H9 (cell line): ENCODE measurements around the gene CD7. TPM values are rescaled to one million over a fixed set of nuclear protein-coding genes. Genes with fewer than 3 reads are reported as not detected.

Source experiments
- DNase-seq: peaks from one replicate; pipeline ENCODE4 v3.0.0-alpha.2; 2017
- H2AFZ ChIP-seq: one replicate; pipeline ENCODE4 v1.6.1; 2013; ENCODE audit warnings: mild to moderate bottlenecking, low read length, control low read depth, moderate library complexity
- H2AK5ac ChIP-seq: 2 replicates; pipeline ENCODE4 v1.6.1; 2013; ENCODE audit warnings: low read length, control low read depth, mixed read lengths; ENCODE audit not compliant: insufficient read length
- H2BK120ac ChIP-seq: one replicate; pipeline ENCODE4 v1.6.1; 2013; ENCODE audit warnings: low read depth, mild to moderate bottlenecking, low read length, control low read depth, inconsistent platforms; ENCODE audit not compliant: poor library complexity, severe bottlenecking
- H2BK12ac ChIP-seq: 2 replicates; pipeline ENCODE4 v1.6.1; 2013; ENCODE audit warnings: low read length, control low read depth, mixed read lengths, low read depth; ENCODE audit not compliant: insufficient read length
- H2BK15ac ChIP-seq: 2 replicates; pipeline ENCODE4 v1.6.1; 2013; ENCODE audit warnings: low read depth, low read length, control low read depth
- H2BK20ac ChIP-seq: one replicate; pipeline ENCODE4 v1.6.1; 2013; ENCODE audit warnings: low read depth, mild to moderate bottlenecking, low read length, control low read depth, inconsistent platforms; ENCODE audit not compliant: poor library complexity, severe bottlenecking
- H2BK5ac ChIP-seq: 2 replicates; pipeline ENCODE4 v1.6.1; 2013; ENCODE audit warnings: low read length, control low read depth, mixed read lengths; ENCODE audit not compliant: insufficient read length
- H3K14ac ChIP-seq: 2 replicates; pipeline ENCODE4 v1.6.1; 2013; ENCODE audit warnings: low read length, control low read depth; ENCODE audit not compliant: insufficient read depth
- H3K18ac ChIP-seq: 2 replicates; pipeline ENCODE4 v1.6.1; 2013; ENCODE audit warnings: low read depth, mild to moderate bottlenecking, mixed read lengths, low read length, control low read depth; ENCODE audit not compliant: insufficient read length
- H3K23ac ChIP-seq: 2 replicates; pipeline ENCODE4 v1.6.1; 2013; ENCODE audit warnings: low read length, control low read depth, mixed read lengths, low read depth; ENCODE audit not compliant: insufficient read length
- H3K23me2 ChIP-seq: 2 replicates; pipeline ENCODE4 v1.6.1; 2013; ENCODE audit warnings: low read depth, mild to moderate bottlenecking, mixed read lengths, low read length, control low read depth; ENCODE audit not compliant: insufficient read length, poor library complexity, severe bottlenecking
- H3K27ac ChIP-seq: 2 replicates; pipeline ENCODE4 v1.5.1; 2013; ENCODE audit warnings: low read length, control low read depth, mixed read lengths, low read depth; ENCODE audit not compliant: insufficient read length
- H3K27me3 ChIP-seq: 2 replicates; pipeline ENCODE4 v1.6.1; 2013; ENCODE audit warnings: low read length, control low read depth, inconsistent platforms; ENCODE audit not compliant: insufficient read depth
- H3K4ac ChIP-seq: 2 replicates; pipeline ENCODE4 v1.6.1; 2013; ENCODE audit warnings: low read depth, mild to moderate bottlenecking, control low read depth, inconsistent platforms, low read length, moderate library complexity
- H3K4me1 ChIP-seq: 2 replicates; pipeline ENCODE4 v1.6.1; 2013; ENCODE audit warnings: low read length, control low read depth, inconsistent platforms; ENCODE audit not compliant: insufficient read depth
- H3K4me2 ChIP-seq: 2 replicates; pipeline ENCODE4 v1.6.1; 2013; ENCODE audit warnings: low read length, control low read depth, mixed read lengths; ENCODE audit not compliant: insufficient read length, insufficient read depth
- H3K56ac ChIP-seq: 2 replicates; pipeline ENCODE4 v1.6.1; 2013; ENCODE audit warnings: low read depth, mild to moderate bottlenecking, mixed read lengths, low read length, control low read depth; ENCODE audit not compliant: insufficient read length
- H3K79me1 ChIP-seq: 2 replicates; pipeline ENCODE4 v1.6.1; 2013; ENCODE audit warnings: low read depth, mild to moderate bottlenecking, moderate library complexity, low read length, control low read depth, inconsistent platforms; ENCODE audit not compliant: insufficient read depth, poor library complexity, severe bottlenecking
- H3K79me2 ChIP-seq: 2 replicates; pipeline ENCODE4 v1.6.1; 2013; ENCODE audit warnings: low read length, control low read depth, inconsistent platforms; ENCODE audit not compliant: insufficient read depth
- H3K9ac ChIP-seq: 2 replicates; pipeline ENCODE4 v1.6.1; 2013; ENCODE audit warnings: low read length, control low read depth, mixed read lengths; ENCODE audit not compliant: insufficient read length; ENCODE audit errors: extremely low read depth
- H3K9me3 ChIP-seq: one replicate; pipeline ENCODE4 v1.6.1; 2013; ENCODE audit warnings: low read depth, low read length, inconsistent platforms; ENCODE audit not compliant: control insufficient read depth
- H3T11ph ChIP-seq: one replicate; pipeline ENCODE4 v1.6.1; 2013; ENCODE audit warnings: mild to moderate bottlenecking, low read length, control low read depth, inconsistent platforms
- H4K20me1 ChIP-seq: one replicate; pipeline ENCODE4 v1.6.1; 2013; ENCODE audit not compliant: control insufficient read depth, insufficient read length, insufficient read depth
- H4K5ac ChIP-seq: 2 replicates; pipeline ENCODE4 v1.6.1; 2013; ENCODE audit warnings: low read depth, mild to moderate bottlenecking, mixed read lengths, low read length, control low read depth; ENCODE audit not compliant: insufficient read length
- H4K8ac ChIP-seq: replicated peaks from 2 replicates; pipeline ENCODE4 v1.6.1; 2013; ENCODE audit warnings: low read length, control low read depth, mixed read lengths, low read depth; ENCODE audit not compliant: insufficient read length
- H4K91ac ChIP-seq: 2 replicates; pipeline ENCODE4 v1.6.1; 2013; ENCODE audit warnings: low read depth, mild to moderate bottlenecking, moderate library complexity, mixed read lengths, low read length, control low read depth; ENCODE audit not compliant: insufficient read length
- H3K27ac Mint-ChIP-seq, 3 experiments: 2 replicates in 2 of 3; 3 replicates in 1 of 3; pipeline ENCODE4 v1.8.0; 2020 to 2021; ENCODE audit warnings: mixed read lengths in 3 of 3, mild to moderate bottlenecking in 1 of 3, moderate library complexity in 1 of 3
- H3K27me3 Mint-ChIP-seq: 2 replicates; pipeline ENCODE4 v1.8.0; 2021; ENCODE audit warnings: low read depth, mild to moderate bottlenecking, moderate library complexity, mixed read lengths
- H3K36me3 Mint-ChIP-seq, 3 experiments: 2 replicates in 2 of 3; 3 replicates in 1 of 3; pipeline ENCODE4 v1.8.0; 2020 to 2021; ENCODE audit warnings: low read depth in 3 of 3, mixed read lengths in 3 of 3; ENCODE audit not compliant: insufficient read depth in 1 of 3
- H3K4me1 Mint-ChIP-seq, 2 experiments: 2 replicates each; pipeline ENCODE4 v1.8.0; 2020; ENCODE audit warnings: mixed read lengths in 2 of 2
- H3K4me3 Mint-ChIP-seq, 2 experiments: 2 replicates in 1 of 2; 3 replicates in 1 of 2; pipeline ENCODE4 v1.8.0; 2020 to 2021; ENCODE audit warnings: mild to moderate bottlenecking in 2 of 2, mixed read lengths in 2 of 2, moderate library complexity in 1 of 2
- H3K9me3 Mint-ChIP-seq, 2 experiments: 2 replicates in 1 of 2; 3 replicates in 1 of 2; pipeline ENCODE4 v1.8.0; 2020; ENCODE audit warnings: mild to moderate bottlenecking in 2 of 2, mixed read lengths in 2 of 2, moderate library complexity in 1 of 2
- WGBS: extraction: QIAGEN DNeasy Blood & Tissue Kit; methylation state at CpG from one replicate; pipeline ENCODE4 v1.1.7; 2013; ENCODE audit warnings: missing lambda C conversion rate, low lambda C conversion rate, mixed read lengths; ENCODE audit not compliant: insufficient read length; ENCODE audit errors: extremely low coverage; 5-methylcytosine and 5-hydroxymethylcytosine counted together
- total RNA-seq: library from RNA; stranded (reverse); gene quantifications from 2 replicates; pipeline ENCODE4 v1.2.1, GENCODE V29; 2021
- TF ChIP-seq, protein P1 (sequence below): fragments of 200-600 bp; sonication (generic); conservative IDR thresholded peaks from 3 replicates; pipeline ENCODE4 v1.8.0; 2021; ENCODE audit warnings: antibody characterized with exemption, mild to moderate bottlenecking

The CD7 gene
- total RNA-seq, 1 experiment from 2014 or later = 0.35 TPM

DNA sequence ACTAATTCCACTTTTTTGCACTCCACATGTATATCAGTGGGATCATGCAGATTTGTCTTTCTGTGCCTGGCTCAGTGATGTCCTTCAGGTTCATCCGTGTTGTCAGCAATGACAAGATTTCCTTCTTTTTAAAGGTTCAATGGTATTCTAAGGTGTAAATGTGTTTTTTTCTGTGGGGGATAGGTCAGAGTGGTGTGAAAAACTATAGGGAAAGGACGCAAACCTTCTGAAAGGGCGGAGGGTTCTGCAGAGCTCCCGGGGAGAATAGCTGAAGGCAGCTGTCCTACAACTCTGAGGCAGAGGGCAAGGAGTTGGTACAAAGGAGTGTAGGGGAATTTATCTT lies 22.0 kb downstream of the CD7 start:
- Mint-ChIP-seq H3K9me3 (no peaks in the 10 kb centered on the region), H3K4me1 (peaks cover 15 to 40% of the 10 kb centered on the region in 2 experiments), H3K4me3 (no peak overlapping the region), H3K36me3 (no peaks in the 10 kb centered on the region), H3K27me3 (peaks cover 45% of the 10 kb centered on the region), H3K27ac (no peak overlapping the region)
- Histone ChIP-seq H4K91ac (no peak overlapping the region), H3K27ac (no peak overlapping the region), H4K8ac (no peak overlapping the region), H4K5ac (no peak overlapping the region), H2BK20ac (no peak overlapping the region), H3K9me3 (no peaks in the 10 kb centered on the region), H2BK15ac (no peak overlapping the region), H3K27me3 (no peaks in the 10 kb centered on the region), H3T11ph (no peak overlapping the region), H3K79me2 (no peaks in the 10 kb centered on the region), H2AFZ (no peak overlapping the region), H3K14ac (no peak overlapping the region), H2AK5ac (no peak overlapping the region), H3K9ac (no peak overlapping the region), H3K4me1 (no peaks in the 10 kb centered on the region; the same call in 1 of the 2 replicates), H3K79me1 (no peaks in the 10 kb centered on the region), H3K23ac (no peak overlapping the region), H2BK120ac (no peak overlapping the region), H2BK12ac (no peak overlapping the region), H4K20me1 (no peaks in the 10 kb centered on the region), H3K4me2 (no peak overlapping the region), H3K23me2 (peaks cover 6% of the 10 kb centered on the region), H3K18ac (no peak overlapping the region), H2BK5ac (no peak overlapping the region), H3K4ac (no peak overlapping the region), H3K56ac (no peak overlapping the region)
- no peak for DNase-seq
- no CpG with 5 or more reads among the region's 4 CpGs for WGBS
- TF ChIP-seq, protein P1, sequence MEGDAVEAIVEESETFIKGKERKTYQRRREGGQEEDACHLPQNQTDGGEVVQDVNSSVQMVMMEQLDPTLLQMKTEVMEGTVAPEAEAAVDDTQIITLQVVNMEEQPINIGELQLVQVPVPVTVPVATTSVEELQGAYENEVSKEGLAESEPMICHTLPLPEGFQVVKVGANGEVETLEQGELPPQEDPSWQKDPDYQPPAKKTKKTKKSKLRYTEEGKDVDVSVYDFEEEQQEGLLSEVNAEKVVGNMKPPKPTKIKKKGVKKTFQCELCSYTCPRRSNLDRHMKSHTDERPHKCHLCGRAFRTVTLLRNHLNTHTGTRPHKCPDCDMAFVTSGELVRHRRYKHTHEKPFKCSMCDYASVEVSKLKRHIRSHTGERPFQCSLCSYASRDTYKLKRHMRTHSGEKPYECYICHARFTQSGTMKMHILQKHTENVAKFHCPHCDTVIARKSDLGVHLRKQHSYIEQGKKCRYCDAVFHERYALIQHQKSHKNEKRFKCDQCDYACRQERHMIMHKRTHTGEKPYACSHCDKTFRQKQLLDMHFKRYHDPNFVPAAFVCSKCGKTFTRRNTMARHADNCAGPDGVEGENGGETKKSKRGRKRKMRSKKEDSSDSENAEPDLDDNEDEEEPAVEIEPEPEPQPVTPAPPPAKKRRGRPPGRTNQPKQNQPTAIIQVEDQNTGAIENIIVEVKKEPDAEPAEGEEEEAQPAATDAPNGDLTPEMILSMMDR = no peak
